Stimulated activated CD8-positive, alpha-beta memory T cell treated with anti-CD3 and anti-CD28 coated beads, Interleukin-2, amount 100 ng/mL, for 1 hour (primary cell): ENCODE data around the gene HSD3B1.
"Not testable (repeated sequence)": the region's sequence is repeated elsewhere in the genome, so short reads cannot be mapped to it uniquely, and the experiment has no call there.

Experiments
- DNase-seq, 2 donors: peaks; one replicate each; pipeline ENCODE4 v3.0.0-alpha.2; 2020; ENCODE audit warnings: low read depth in 2 of 2

HSD3B1 gene

GRCh38 chr1:119553302-119554071, 46.5 kb downstream of the HSD3B1 start:
- DNase-seq, result not testable (repeated sequence)

DNA sequence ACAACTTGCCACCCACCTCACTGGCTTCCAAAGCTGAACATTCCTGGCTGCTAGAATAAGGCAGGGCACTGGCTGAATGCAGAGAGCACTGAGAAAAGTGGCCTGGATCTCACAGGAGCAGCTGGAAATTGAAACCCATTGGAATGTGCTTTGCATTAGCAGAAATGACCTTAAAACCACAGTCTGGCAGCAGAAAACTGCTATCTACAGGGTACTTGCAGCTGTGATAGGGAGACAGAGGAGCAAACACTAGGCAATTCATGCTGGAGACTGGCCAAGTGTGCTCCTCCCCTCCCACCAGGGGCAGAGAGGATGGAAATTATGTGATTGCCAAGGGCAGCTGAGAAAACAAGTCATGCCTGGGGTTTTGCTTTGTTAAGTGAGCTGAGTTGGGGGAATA, 47.2 kb downstream of the HSD3B1 start:
- no peak for DNase-seq

DNA sequence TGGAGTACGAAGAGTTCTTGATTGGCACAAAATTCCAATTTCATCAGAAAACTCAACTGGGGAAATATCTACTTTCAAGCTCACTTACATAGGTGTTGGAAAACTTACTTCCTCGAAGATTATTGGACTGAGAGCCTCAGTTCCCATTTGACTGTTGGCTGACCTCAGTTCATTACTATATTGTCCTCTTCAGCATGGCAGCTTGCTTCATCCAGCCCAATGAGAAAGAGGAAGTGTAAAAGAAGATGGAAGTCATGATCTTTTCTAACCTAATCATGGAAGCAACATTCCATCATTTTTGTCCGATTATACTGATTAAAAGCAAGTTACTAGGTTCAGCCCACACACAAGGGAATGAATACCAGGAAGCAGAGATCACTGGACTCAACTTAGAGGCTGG, 49.4 kb downstream of the HSD3B1 start:
- no peak for DNase-seq

- DNase-seq, result not testable (repeated sequence)
These were observed 53.4 kb downstream of the HSD3B1 start for GRCh38 chr1:119560402-119560801.

GRCh38 chr1:119564548-119564947, 57.5 kb downstream of the HSD3B1 start:
- DNase-seq, result no peak
